ENCODE results near the gene APOBEC2. TPM values are rescaled to one million over a fixed set of nuclear protein-coding genes. Genes with fewer than 3 reads are reported as not detected.

Gene APOBEC2
- total RNA-seq, 1 experiment from 2014 or later: not detected

- Histone ChIP-seq H3K9me3 (ENCODE audit: control insufficient read depth in 1 of 2, insufficient read depth in 1 of 2, low read depth in 1 of 2, low read length in 2 of 2) (no peaks in the 10 kb centered on the region), H3K79me2 (ENCODE audit: insufficient read depth, low read length) (no peaks in the 10 kb centered on the region), H3K4me2 (ENCODE audit: low read length) (no peak overlapping the region), H3K27me3 (ENCODE audit: insufficient read depth, low read length) (no peaks in the 10 kb centered on the region), H2AFZ (ENCODE audit: low read depth, low read length, poor library complexity, severe bottlenecking) (no peak overlapping the region), H3K27ac (ENCODE audit: low read depth, low read length) (no peak overlapping the region), H3K9me2 (ENCODE audit: insufficient read depth) (no peaks in the 10 kb centered on the region), H4K20me1 (ENCODE audit: insufficient read depth) (no peaks in the 10 kb centered on the region), H3K4me1 (ENCODE audit: control insufficient read depth in 1 of 2, insufficient read depth in 2 of 2, low read length in 2 of 2) (peaks cover under 1 to 4% of the 10 kb centered on the region in 2 experiments; a peak in 3 of 4 replicates), H3K4me3 (replicated peaks in 1 of 2; ENCODE audit: low read depth in 1 of 2, low read length in 2 of 2) (no peak overlapping the region), H3K9ac (ENCODE audit: low read length) (no peak overlapping the region), H3K36me3 (ENCODE audit: control insufficient read depth in 1 of 2, insufficient read depth in 2 of 2, low read length in 2 of 2) (no peaks in the 10 kb centered on the region)
- ATAC-seq: no peak
- ChIA-PET CTCF (interaction anchor here (0.9 to 2.1 kb wide), 3 partner anchors 11 to 30 kb away, joined by 3 to 7 read pairs (median 3); no protein-coding TSS in a partner anchor), RAD21 (ENCODE audit: low non-redundant PET in 1 of 2, low total read pairs in 2 of 2, uncharacterized antibody in 2 of 2, unreplicated experiment in 2 of 2) (no interaction called here), POLR2A (interaction anchor here (0.9 kb wide), 1 partner anchor 10 kb away, joined by 3 read pairs; no protein-coding TSS in a partner anchor)
- DNase-seq (ENCODE audit: low read depth, low spot score): no peak
- intact Hi-C loops (cut with micrococcal nuclease): no loop called here
- BruUV-seq (replicated peaks): no TSS peak
- no peak for TF ChIP-seq EGR1 (IDR thresholded peaks at IDR 0.05; ENCODE audit: low read depth)
- TF ChIP-seq ELF1 (IDR thresholded peaks at IDR 0.05; ENCODE audit: borderline replicate concordance, low read depth): no peak
These were observed 6.9 kb upstream of the APOBEC2 start for GRCh38 chr6:41046084-41046483.

- Histone ChIP-seq H4K20me1 (ENCODE audit: insufficient read depth) (no peaks in the 10 kb centered on the region), H3K4me1 (ENCODE audit: control insufficient read depth in 1 of 2, insufficient read depth in 2 of 2, low read length in 2 of 2) (no peaks in the 10 kb centered on the region), H3K9ac (ENCODE audit: low read length) (no peak overlapping the region), H3K4me2 (ENCODE audit: low read length) (no peak overlapping the region), H3K36me3 (ENCODE audit: control insufficient read depth in 1 of 2, insufficient read depth in 2 of 2, low read length in 2 of 2) (no peaks in the 10 kb centered on the region), H3K9me3 (ENCODE audit: control insufficient read depth in 1 of 2, insufficient read depth in 1 of 2, low read depth in 1 of 2, low read length in 2 of 2) (no peaks in the 10 kb centered on the region), H3K79me2 (ENCODE audit: insufficient read depth, low read length) (no peaks in the 10 kb centered on the region), H3K27ac (ENCODE audit: low read depth, low read length) (no peak overlapping the region), H3K9me2 (ENCODE audit: insufficient read depth) (no peaks in the 10 kb centered on the region), H3K4me3 (replicated peaks in 1 of 2; ENCODE audit: low read depth in 1 of 2, low read length in 2 of 2) (no peak overlapping the region), H2AFZ (ENCODE audit: low read depth, low read length, poor library complexity, severe bottlenecking) (no peak overlapping the region), H3K27me3 (ENCODE audit: insufficient read depth, low read length) (no peaks in the 10 kb centered on the region)
- DNase-seq (ENCODE audit: low read depth, low spot score) (no peak), ATAC-seq (no peak)
- CTCF ChIA-PET: no interaction called here
- intact Hi-C loops (cut with micrococcal nuclease): no loop called here
- no TSS peak for BruUV-seq (replicated peaks)
- POLR2A ChIA-PET: no interaction called here
- RAD21 ChIA-PET (ENCODE audit: low non-redundant PET in 1 of 2, low total read pairs in 2 of 2, uncharacterized antibody in 2 of 2, unreplicated experiment in 2 of 2): no interaction called here
- TF ChIP-seq TCF7L2 (IDR thresholded peaks at IDR 0.05; ENCODE audit: borderline replicate concordance, extremely low read depth, insufficient read depth, insufficient read length): no peak
- TF ChIP-seq YY1 (IDR thresholded peaks at IDR 0.05; ENCODE audit: extremely low read depth, insufficient replicate concordance, low read depth, low read length): no peak
- no peak for TF ChIP-seq ELF1 (IDR thresholded peaks at IDR 0.05; ENCODE audit: borderline replicate concordance, low read depth)
- no peak for TF ChIP-seq FOSL1 (IDR thresholded peaks at IDR 0.05; ENCODE audit: low read depth)
- no peak for TF ChIP-seq SIN3A (IDR thresholded peaks at IDR 0.05; ENCODE audit: low read depth)
- TF ChIP-seq RAD21 (IDR thresholded peaks at IDR 0.05; ENCODE audit: low read depth): no peak
- TF ChIP-seq REST (IDR thresholded peaks at IDR 0.05; ENCODE audit: low read depth): no peak
- no peak for TF ChIP-seq ZFX (IDR thresholded peaks at IDR 0.05)
- TF ChIP-seq JUND (IDR thresholded peaks at IDR 0.05): no peak
- TF ChIP-seq EZH2 (IDR thresholded peaks at IDR 0.05): no peak
- no peak for TF ChIP-seq CEBPB (IDR thresholded peaks at IDR 0.05; ENCODE audit: low read depth)
- TF ChIP-seq ATF3 (IDR thresholded peaks at IDR 0.05): no peak
- TF ChIP-seq POLR2AphosphoS5 (IDR thresholded peaks at IDR 0.05; ENCODE audit: low read depth, low read length): no peak
- TF ChIP-seq CBX3 (IDR thresholded peaks at IDR 0.05; ENCODE audit: low read depth): no peak
- TF ChIP-seq POLR2A (IDR thresholded peaks at IDR 0.05; ENCODE audit: borderline replicate concordance, extremely low read depth, insufficient read depth, insufficient read length): no peak
- no peak for TF ChIP-seq SRF (IDR thresholded peaks at IDR 0.05; ENCODE audit: low read depth)
- no peak for TF ChIP-seq EGR1 (IDR thresholded peaks at IDR 0.05; ENCODE audit: low read depth)
- TF ChIP-seq SP1 (IDR thresholded peaks at IDR 0.05; ENCODE audit: low read depth): no peak
These were observed 5.7 kb upstream of the APOBEC2 start for GRCh38 chr6:41047306-41047705.
